BLaER1 (cell line): Measurements from ENCODE around the gene GRIK1.
"Not testable (repeated sequence)": the region's sequence is repeated elsewhere in the genome, so short reads cannot be mapped to it uniquely, and the experiment has no call there.

ENCODE experiments used
- H3K27ac ChIP-seq: shearing (Covaris generic); formaldehyde crosslinking; 2 replicates; pipeline ENCODE4 v1.8.1; 2022
- H3K27me3 ChIP-seq: shearing (Covaris generic); formaldehyde crosslinking; 2 replicates; pipeline ENCODE4 v1.8.1; 2022
- H3K36me3 ChIP-seq: shearing (Covaris generic); formaldehyde crosslinking; 2 replicates; pipeline ENCODE4 v1.8.1; 2022
- H3K4me1 ChIP-seq: shearing (Covaris generic); formaldehyde crosslinking; 2 replicates; pipeline ENCODE4 v1.8.1; 2022
- H3K4me2 ChIP-seq: shearing (Covaris generic); formaldehyde crosslinking; 2 replicates; pipeline ENCODE4 v1.8.1; 2022
- H3K4me3 ChIP-seq: shearing (Covaris generic); formaldehyde crosslinking; 2 replicates; pipeline ENCODE4 v1.8.1; 2022
- H3K9ac ChIP-seq: shearing (Covaris generic); formaldehyde crosslinking; 2 replicates; pipeline ENCODE4 v1.8.1; 2022
- H3K9me3 ChIP-seq: shearing (Covaris generic); formaldehyde crosslinking; 2 replicates; pipeline ENCODE4 v1.8.1; 2022
- H4K20me1 ChIP-seq: shearing (Covaris generic); formaldehyde crosslinking; 2 replicates; pipeline ENCODE4 v1.8.1; 2022
- Cebpa-rat ChIP-seq: shearing (Covaris generic); IDR thresholded peaks from 2 replicates; pipeline ENCODE4 v1.8.1; 2022

The GRIK1 gene

DNA sequence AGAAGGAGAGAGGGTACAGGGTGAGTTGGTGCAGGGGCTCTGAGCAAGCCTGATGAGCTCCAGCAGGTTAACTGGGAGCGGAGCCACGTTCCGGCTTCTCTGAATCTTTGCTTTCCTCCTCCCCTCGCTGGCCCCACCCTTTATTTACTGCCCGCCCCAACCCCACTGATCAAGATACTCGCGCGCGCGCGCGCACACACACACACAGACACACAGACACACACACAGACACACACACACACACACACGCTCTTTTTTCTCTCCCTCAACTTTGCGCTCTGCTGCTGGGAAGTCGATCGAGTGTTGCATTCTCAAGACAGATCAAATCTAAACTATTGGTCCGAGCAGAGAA is at the start of gene GRIK1:
Gene GRIK1, minus strand, starts transcription at position 73 of the 352 bp plus-strand sequence.
- H3K4me2 ChIP-seq = no peak within 1 kb of the TSS
- H3K27me3 ChIP-seq = no peaks in the 10 kb centered on the region
- no peak within 1 kb of the TSS for H3K27ac ChIP-seq
- H3K36me3 ChIP-seq = no peaks in the 10 kb centered on the region
- H3K4me1 ChIP-seq = no peaks in the 10 kb centered on the region
- TF ChIP-seq Cebpa-rat = no peak
- H3K4me3 ChIP-seq = no peak within 1 kb of the TSS
- no peaks in the 10 kb centered on the region for H4K20me1 ChIP-seq
- peaks cover 15% of the 10 kb centered on the region for H3K9me3 ChIP-seq
- H3K9ac ChIP-seq = no peak within 1 kb of the TSS

DNA sequence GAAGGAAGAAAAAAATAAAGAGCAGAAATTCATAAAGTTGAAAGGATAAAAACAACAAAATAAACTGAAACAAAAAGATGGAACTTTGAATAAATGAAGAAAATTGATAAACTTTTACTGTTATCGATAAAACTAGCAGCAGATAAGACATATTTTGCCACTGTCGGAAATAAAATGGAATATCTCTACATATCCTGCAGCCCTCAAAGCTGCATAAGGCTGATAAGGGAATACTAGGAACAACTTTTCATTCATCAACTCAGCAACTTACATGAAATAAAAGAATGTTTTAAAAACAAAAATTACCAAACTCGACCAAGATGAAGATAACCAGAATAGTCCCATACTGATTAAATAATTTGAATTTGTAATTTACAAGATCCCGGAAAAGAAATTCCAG is 48.0 kb upstream of the GRIK1 start:
- no peak overlapping the region for H3K4me3 ChIP-seq
- no peak overlapping the region for H3K4me2 ChIP-seq
- H3K27me3 ChIP-seq = no peaks in the 10 kb centered on the region
- H4K20me1 ChIP-seq = no peaks in the 10 kb centered on the region
- no peak overlapping the region for H3K9ac ChIP-seq
- H3K27ac ChIP-seq = no peak overlapping the region
- H3K36me3 ChIP-seq = no peaks in the 10 kb centered on the region
- no peak for TF ChIP-seq Cebpa-rat
- no peaks in the 10 kb centered on the region for H3K4me1 ChIP-seq
- peaks cover 17% of the 10 kb centered on the region for H3K9me3 ChIP-seq

DNA sequence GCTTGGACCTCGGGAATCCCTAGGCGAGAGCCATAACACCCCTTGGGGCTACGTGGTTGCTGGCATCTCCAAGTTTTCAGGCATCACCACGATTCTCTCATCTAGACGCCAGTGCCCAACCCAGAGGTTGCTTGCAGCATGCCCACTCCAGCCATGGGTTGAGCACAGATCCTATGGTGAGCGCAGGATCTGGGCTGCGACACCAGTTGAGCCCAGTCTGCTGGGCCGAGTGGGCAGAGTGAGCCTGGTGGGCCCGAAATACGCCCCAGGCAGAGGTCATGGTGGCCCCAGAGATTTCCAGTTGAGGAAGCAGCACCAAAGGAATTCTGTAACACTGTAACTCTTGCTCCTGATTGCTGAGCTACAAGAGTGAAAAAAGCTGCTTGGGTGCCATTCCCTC is 46.1 kb upstream of the GRIK1 start:
- no peak overlapping the region for H3K27ac ChIP-seq
- no peak overlapping the region for H3K9ac ChIP-seq
- no peak for TF ChIP-seq Cebpa-rat
- H4K20me1 ChIP-seq = no peaks in the 10 kb centered on the region
- H3K9me3 ChIP-seq = peaks cover 17% of the 10 kb centered on the region
- no peaks in the 10 kb centered on the region for H3K36me3 ChIP-seq
- H3K4me3 ChIP-seq = no peak overlapping the region
- H3K4me2 ChIP-seq = no peak overlapping the region
- no peaks in the 10 kb centered on the region for H3K4me1 ChIP-seq
- H3K27me3 ChIP-seq = no peaks in the 10 kb centered on the region

- Histone ChIP-seq H3K9me3 (no peaks in the 10 kb centered on the region), H3K4me1 (no peaks in the 10 kb centered on the region), H3K4me2 (no peak overlapping the region), H3K36me3 (no peaks in the 10 kb centered on the region), H3K4me3 (no peak overlapping the region), H3K27me3 (no peaks in the 10 kb centered on the region), H4K20me1 (no peaks in the 10 kb centered on the region), H3K9ac (no peak overlapping the region), H3K27ac (no peak overlapping the region)
- no peak for TF ChIP-seq Cebpa-rat
These were observed 39.2 kb upstream of the GRIK1 start for GRCh38 chr21:29979043-29979442.

GRCh38 chr21:29975776-29976175 is 36.0 kb upstream of the GRIK1 start:
- no peak overlapping the region for H3K27ac ChIP-seq
- H3K4me3 ChIP-seq = no peak overlapping the region
- H3K36me3 ChIP-seq = no peaks in the 10 kb centered on the region
- no peaks in the 10 kb centered on the region for H3K9me3 ChIP-seq
- H3K4me1 ChIP-seq = no peaks in the 10 kb centered on the region
- no peaks in the 10 kb centered on the region for H3K27me3 ChIP-seq
- TF ChIP-seq Cebpa-rat = no peak
- no peak overlapping the region for H3K9ac ChIP-seq
- no peak overlapping the region for H3K4me2 ChIP-seq
- no peaks in the 10 kb centered on the region for H4K20me1 ChIP-seq

- no peaks in the 10 kb centered on the region for H3K9me3 ChIP-seq
- TF ChIP-seq Cebpa-rat = no peak
These were observed 33.5 kb upstream of the GRIK1 start for GRCh38 chr21:29973258-29973657.

DNA sequence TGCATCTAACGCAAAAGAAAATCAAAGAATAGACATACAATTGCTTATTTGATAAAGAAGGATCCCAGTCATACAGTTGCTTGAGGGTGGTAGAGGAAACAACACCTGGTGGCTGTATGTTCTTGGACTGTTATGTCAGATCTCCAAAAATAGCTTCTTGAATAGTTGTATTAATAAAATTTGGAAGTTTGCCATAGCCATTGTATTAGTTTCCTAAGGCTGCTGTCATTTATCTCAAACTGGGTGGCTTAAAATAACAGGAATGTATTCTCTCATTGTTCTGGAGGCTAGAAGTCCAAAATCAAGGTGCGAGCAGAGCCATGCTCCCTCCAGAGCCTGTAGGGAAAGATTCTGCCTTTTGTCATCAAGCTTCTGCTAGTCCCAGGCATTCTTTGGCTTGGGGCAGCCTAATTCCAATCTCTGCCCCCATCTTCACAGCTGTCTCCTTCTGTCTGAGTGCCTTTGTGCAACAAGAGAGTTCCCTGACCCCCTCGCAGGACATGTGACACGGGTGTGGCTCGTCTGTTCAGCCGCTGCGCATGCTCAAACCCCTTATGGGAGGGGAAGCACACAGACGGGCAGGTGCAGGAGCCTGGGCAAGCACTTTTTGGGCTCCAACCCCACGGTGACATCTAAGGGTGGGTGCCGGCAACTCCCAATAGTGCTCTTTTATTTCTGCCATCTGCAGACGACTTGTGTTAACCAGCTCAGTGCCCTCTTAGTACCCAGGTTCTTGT is 21.7 kb upstream of the GRIK1 start:
- H3K36me3 ChIP-seq = no peaks in the 10 kb centered on the region
- no peak overlapping the region for H3K27ac ChIP-seq
- TF ChIP-seq Cebpa-rat = no peak
- no peak overlapping the region for H3K4me3 ChIP-seq
- H3K9me3 ChIP-seq = no peaks in the 10 kb centered on the region
- H3K9ac ChIP-seq = no peak overlapping the region
- no peaks in the 10 kb centered on the region for H4K20me1 ChIP-seq
- H3K4me1 ChIP-seq = no peaks in the 10 kb centered on the region
- H3K4me2 ChIP-seq = no peak overlapping the region
- no peaks in the 10 kb centered on the region for H3K27me3 ChIP-seq

More at GRCh38 chr21:29973258-29973657, 33.5 kb upstream of the GRIK1 start:
- Histone ChIP-seq H4K20me1 (no peaks in the 10 kb centered on the region), H3K27me3 (no peaks in the 10 kb centered on the region), H3K4me3 (no peak overlapping the region), H3K27ac (no peak overlapping the region), H3K9ac (no peak overlapping the region), H3K4me2 (no peak overlapping the region), H3K36me3 (no peaks in the 10 kb centered on the region), H3K4me1 (no peaks in the 10 kb centered on the region)

DNA sequence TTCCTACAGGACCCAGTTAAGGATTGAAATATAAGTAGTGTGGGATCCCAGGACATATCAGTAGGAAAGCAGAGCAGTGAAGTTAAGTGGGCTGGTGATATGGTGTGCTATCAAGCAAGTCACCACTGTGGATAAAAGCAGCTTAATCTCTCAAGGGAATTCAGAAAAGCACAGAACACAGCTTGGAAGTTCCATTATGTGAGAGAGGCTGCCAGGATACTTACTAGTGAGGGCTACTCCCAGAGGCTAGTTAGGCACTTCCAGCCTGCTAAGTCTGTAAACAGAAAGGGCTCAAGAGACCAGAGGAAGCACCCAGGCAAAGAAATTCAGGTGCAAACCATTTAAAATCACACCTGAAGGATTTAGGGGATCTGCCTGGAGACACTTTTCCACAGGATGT is 18.8 kb upstream of the GRIK1 start:
- Histone ChIP-seq H3K9me3 (no peaks in the 10 kb centered on the region), H3K27ac (no peak overlapping the region), H3K9ac (no peak overlapping the region), H3K4me2 (no peak overlapping the region), H3K27me3 (no peaks in the 10 kb centered on the region), H4K20me1 (no peaks in the 10 kb centered on the region), H3K36me3 (no peaks in the 10 kb centered on the region), H3K4me3 (no peak overlapping the region), H3K4me1 (no peaks in the 10 kb centered on the region)
- TF ChIP-seq Cebpa-rat = no peak

- not testable (repeated sequence) for H3K4me2 ChIP-seq, H3K27me3 ChIP-seq, H3K4me3 ChIP-seq
These were observed 18.2 kb upstream of the GRIK1 start for GRCh38 chr21:29958035-29958434.

DNA sequence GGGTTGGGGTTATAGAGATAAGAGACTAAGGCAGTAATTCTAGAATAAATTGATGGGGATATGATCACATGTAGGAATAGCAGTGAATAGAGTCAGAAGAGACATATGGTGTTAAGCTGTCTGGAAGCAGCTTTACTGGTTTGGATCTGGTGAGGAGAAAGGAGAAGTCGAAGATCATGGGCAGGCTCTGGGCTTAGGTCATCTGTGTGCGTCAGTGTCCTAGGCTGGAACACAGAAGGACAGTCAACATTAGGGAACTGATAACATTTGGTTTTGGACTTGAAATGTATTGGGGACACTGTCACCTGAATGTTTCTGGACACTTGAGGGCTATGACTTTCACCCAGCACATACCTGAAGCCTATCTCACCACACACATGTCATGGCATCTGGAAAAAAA is 13.9 kb upstream of the GRIK1 start:
- TF ChIP-seq Cebpa-rat = no peak
- no peak overlapping the region for H3K9ac ChIP-seq
- no peak overlapping the region for H3K27ac ChIP-seq
- no peaks in the 10 kb centered on the region for H3K4me1 ChIP-seq
- H3K36me3 ChIP-seq = no peaks in the 10 kb centered on the region
- H3K27me3 ChIP-seq = no peaks in the 10 kb centered on the region
- no peak overlapping the region for H3K4me3 ChIP-seq
- H3K9me3 ChIP-seq = no peaks in the 10 kb centered on the region
- H4K20me1 ChIP-seq = no peaks in the 10 kb centered on the region
- no peak overlapping the region for H3K4me2 ChIP-seq

More at GRCh38 chr21:29958035-29958434, 18.2 kb upstream of the GRIK1 start:
- not testable (repeated sequence) for H4K20me1 ChIP-seq, H3K36me3 ChIP-seq, H3K9me3 ChIP-seq, H3K4me1 ChIP-seq, H3K27ac ChIP-seq, H3K9ac ChIP-seq

DNA sequence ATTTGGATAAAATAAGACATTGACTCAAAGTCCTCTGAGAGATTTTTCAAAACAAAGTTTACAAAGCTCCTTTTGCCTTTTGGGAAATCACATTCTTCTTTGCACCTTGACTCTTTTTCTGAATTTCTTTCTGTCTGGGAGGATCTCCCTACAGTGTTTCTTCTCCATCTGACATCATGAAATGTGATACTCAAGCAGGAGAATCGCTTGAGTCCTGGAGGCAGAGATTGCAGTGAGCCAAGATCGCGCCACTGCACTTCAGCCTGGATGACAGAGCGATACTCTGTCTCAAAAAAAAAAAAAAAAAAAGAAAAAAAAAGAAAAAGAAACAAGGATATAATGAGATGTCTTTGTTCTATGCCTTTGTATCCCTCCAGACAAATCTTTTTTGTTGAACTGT is 13.3 kb upstream of the GRIK1 start:
- Histone ChIP-seq H3K4me2 (no peak overlapping the region), H3K9me3 (no peaks in the 10 kb centered on the region), H3K36me3 (no peaks in the 10 kb centered on the region), H3K27ac (no peak overlapping the region), H3K9ac (no peak overlapping the region), H3K4me3 (no peak overlapping the region), H4K20me1 (no peaks in the 10 kb centered on the region), H3K4me1 (no peaks in the 10 kb centered on the region), H3K27me3 (no peaks in the 10 kb centered on the region)
- TF ChIP-seq Cebpa-rat = no peak
